Mammary epithelial cell (primary cell): ENCODE data around the gene ALG6.

ENCODE experiments used
- EZH2 ChIP-seq: IDR thresholded peaks from 2 replicates; pipeline ENCODE4 v1.6.1; 2012; ENCODE audit warnings: low read length, inconsistent platforms, borderline replicate concordance
- TF ChIP-seq, protein P1 (sequence below), 2 donors: IDR thresholded peaks in 1 of 2; conservative IDR thresholded peaks in 1 of 2; 2 replicates each; pipeline ENCODE4 v1.5.1; 2011 to 2012; ENCODE audit warnings: inconsistent platforms in 2 of 2, low read length in 2 of 2, mild to moderate bottlenecking in 2 of 2, control low read depth in 1 of 2, low read depth in 1 of 2; ENCODE audit not compliant: insufficient read depth in 1 of 2; ENCODE audit errors: extremely low read depth in 1 of 2

DNA sequence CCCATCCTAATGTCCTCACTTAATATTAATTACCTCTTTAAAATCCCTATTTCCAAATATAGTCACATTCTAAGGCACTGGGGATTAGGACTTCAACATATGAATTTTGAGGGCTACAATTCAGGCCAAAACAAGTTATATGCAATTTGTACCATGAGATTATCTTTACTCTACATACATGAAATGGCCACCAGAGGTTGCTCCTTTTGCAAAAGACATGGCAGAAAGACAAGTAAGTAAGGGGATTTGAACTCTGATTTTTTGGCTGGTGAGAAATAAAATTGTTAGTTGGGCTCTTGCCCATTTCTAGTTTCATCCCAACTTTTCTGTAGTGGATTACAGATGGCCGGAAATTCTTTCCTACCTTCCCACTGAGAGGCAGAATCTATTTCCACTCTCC is 4.8 kb upstream of the ALG6 start:
- TF ChIP-seq, protein P1, sequence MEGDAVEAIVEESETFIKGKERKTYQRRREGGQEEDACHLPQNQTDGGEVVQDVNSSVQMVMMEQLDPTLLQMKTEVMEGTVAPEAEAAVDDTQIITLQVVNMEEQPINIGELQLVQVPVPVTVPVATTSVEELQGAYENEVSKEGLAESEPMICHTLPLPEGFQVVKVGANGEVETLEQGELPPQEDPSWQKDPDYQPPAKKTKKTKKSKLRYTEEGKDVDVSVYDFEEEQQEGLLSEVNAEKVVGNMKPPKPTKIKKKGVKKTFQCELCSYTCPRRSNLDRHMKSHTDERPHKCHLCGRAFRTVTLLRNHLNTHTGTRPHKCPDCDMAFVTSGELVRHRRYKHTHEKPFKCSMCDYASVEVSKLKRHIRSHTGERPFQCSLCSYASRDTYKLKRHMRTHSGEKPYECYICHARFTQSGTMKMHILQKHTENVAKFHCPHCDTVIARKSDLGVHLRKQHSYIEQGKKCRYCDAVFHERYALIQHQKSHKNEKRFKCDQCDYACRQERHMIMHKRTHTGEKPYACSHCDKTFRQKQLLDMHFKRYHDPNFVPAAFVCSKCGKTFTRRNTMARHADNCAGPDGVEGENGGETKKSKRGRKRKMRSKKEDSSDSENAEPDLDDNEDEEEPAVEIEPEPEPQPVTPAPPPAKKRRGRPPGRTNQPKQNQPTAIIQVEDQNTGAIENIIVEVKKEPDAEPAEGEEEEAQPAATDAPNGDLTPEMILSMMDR (conservative IDR thresholded peaks at IDR 0.05 in 1 of 2, IDR thresholded peaks at IDR 0.05 in 1 of 2; ENCODE audit: extremely low read depth in 1 of 2, insufficient read depth in 1 of 2, low read depth in 1 of 2, low read length in 2 of 2), result peak in 1 of 2 donors; percentile 4
- no peak for TF ChIP-seq EZH2
